NT2/D1 (cell line): Measurements from ENCODE around the gene AHNAK.

Experiments used
- YY1 ChIP-seq: IDR thresholded peaks from 2 replicates; pipeline ENCODE4 v1.6.1; 2011; ENCODE audit not compliant: insufficient read length, insufficient read depth
- ZNF274 ChIP-seq: IDR thresholded peaks from 2 replicates; pipeline ENCODE4 v1.6.1; 2011; ENCODE audit warnings: mild to moderate bottlenecking, low read depth, low read length

DNA sequence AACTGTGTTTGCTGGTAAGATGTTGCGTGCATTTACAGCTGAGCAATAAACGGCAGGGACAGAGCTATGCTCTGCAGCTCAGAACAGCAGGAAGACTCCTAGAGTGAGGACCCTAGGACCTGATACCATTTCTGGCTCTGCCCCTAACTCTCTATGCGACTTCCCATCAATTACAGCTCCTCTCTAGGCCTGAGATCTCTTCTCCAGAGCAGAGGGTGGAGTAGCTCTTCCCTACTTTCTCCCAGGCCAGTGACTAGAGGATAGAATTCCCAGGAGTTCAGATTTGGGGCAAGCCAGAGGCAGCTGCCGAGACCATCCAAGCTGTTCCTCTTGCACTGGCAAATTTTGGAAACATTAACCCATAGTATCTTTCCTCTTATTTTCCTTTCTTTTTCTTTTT, 140.6 kb downstream of the AHNAK start:
- TF ChIP-seq YY1 (no peak), ZNF274 (no peak)
